Common myeloid progenitor, CD34-positive (primary cell): ENCODE results near the gene LSP1.
A peak's percentile ranks its signal among the peaks of the same experiment; 100 is the strongest.

Experiments used
- CTCF ChIA-PET: fragments of 350-600 bp; sonication (Branson Sonifier 250); formaldehyde crosslinking; loops from one replicate; lab custom pipeline; 2021; ENCODE audit warnings: antibody characterized with exemption; lab: Charles Lee
- POLR2A ChIA-PET: fragments of 350-600 bp; sonication (Branson Sonifier 250); formaldehyde crosslinking; loops from one replicate; lab custom pipeline; 2021; ENCODE audit warnings: antibody characterized with exemption; lab: Charles Lee
- DNase-seq, 3 donors: peaks; one replicate each; pipeline versions ENCODE4 v3.0.0 to v3.0.0-alpha.2; 2013
- H3K27ac ChIP-seq, 2 experiments: 1 replicate in 1 of 2; 2 replicates in 1 of 2; pipeline ENCODE4 v1.7.0; 2013; ENCODE audit warnings: inconsistent platforms in 2 of 2, low read length in 2 of 2, mild to moderate bottlenecking in 2 of 2, low read depth in 1 of 2, moderate library complexity in 1 of 2; ENCODE audit not compliant: severe bottlenecking in 2 of 2, insufficient read depth in 1 of 2, poor library complexity in 1 of 2
- H3K27me3 ChIP-seq, 5 experiments: replicated peaks in 2 of 5; 1 replicate in 3 of 5; 2 replicates in 2 of 5; pipeline versions ENCODE4 v1.6.1 to v1.7.0; 2013; ENCODE audit warnings: low read length in 4 of 5, mild to moderate bottlenecking in 2 of 5, moderate library complexity in 2 of 5, inconsistent platforms in 1 of 5; ENCODE audit not compliant: insufficient read depth in 5 of 5, control insufficient read depth in 4 of 5
- H3K36me3 ChIP-seq, 4 experiments: 1 replicate in 2 of 4; 2 replicates in 2 of 4; pipeline versions ENCODE4 v1.6.1 to v1.7.0; 2013; ENCODE audit warnings: low read length in 3 of 4, control low read depth in 1 of 4, mild to moderate bottlenecking in 1 of 4; ENCODE audit not compliant: control insufficient read depth in 4 of 4, insufficient read depth in 4 of 4
- H3K4me1 ChIP-seq, 4 experiments: 1 replicate in 3 of 4; 2 replicates in 1 of 4; pipeline versions ENCODE4 v1.6.1 to v1.7.1; 2013; ENCODE audit warnings: low read length in 3 of 4, mild to moderate bottlenecking in 3 of 4, control low read depth in 1 of 4, inconsistent platforms in 1 of 4, moderate library complexity in 1 of 4; ENCODE audit not compliant: control insufficient read depth in 4 of 4, insufficient read depth in 4 of 4; ENCODE audit errors: control extremely low read depth in 1 of 4
- H3K4me3 ChIP-seq, 7 experiments: 1 replicate in 4 of 7; 2 replicates in 3 of 7; pipeline versions ENCODE4 v1.5.1 to v1.7.0; 2013; ENCODE audit warnings: mild to moderate bottlenecking in 7 of 7, low read length in 6 of 7, moderate library complexity in 6 of 7, inconsistent platforms in 2 of 7, low read depth in 2 of 7, control low read depth in 1 of 7; ENCODE audit not compliant: insufficient read depth in 4 of 7, control insufficient read depth in 1 of 7; ENCODE audit errors: extremely low read depth in 1 of 7
- H3K9me3 ChIP-seq, 5 experiments: 1 replicate in 4 of 5; 2 replicates in 1 of 5; pipeline versions ENCODE4 v1.6.1 to v1.7.1; 2013; ENCODE audit warnings: low read length in 4 of 5, mild to moderate bottlenecking in 2 of 5, inconsistent platforms in 1 of 5, low read depth in 1 of 5, moderate library complexity in 1 of 5; ENCODE audit not compliant: control insufficient read depth in 4 of 5, insufficient read depth in 2 of 5; ENCODE audit errors: control extremely low read depth in 1 of 5
- whole genome bisulfite sequencing: methylation state at CpG from one replicate; pipeline ENCODE4 v1.1.5; 2013; ENCODE audit not compliant: insufficient coverage; 5-methylcytosine and 5-hydroxymethylcytosine counted together

Gene LSP1

DNA sequence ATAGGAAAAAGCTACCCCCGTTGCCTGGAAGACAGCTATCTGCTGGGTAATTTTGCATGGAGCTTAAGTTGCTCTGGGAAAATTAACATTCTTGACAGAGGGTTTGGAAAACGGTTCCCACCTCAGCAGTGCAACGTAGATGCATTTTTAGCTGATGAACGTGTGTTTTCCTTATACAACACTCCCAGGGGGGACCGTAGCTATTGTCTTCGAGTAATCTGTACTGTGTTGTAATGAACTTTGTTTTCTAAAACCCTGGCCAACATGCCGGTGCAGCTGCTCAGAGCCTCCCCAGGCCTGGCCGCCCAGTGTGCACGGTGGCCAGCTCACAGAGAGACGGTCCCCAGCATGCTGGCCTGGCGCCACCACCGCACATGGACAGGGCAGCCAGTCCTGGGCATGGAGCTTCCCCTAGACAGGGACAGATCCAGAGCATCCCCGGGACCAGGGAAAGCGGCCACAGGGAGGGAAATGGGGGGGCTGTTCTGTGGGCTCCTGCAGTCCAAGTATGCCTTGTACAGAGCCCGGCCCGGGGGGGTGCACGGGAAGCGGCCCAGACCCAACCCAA, 68.8 kb downstream of the LSP1 start:
- H3K27ac ChIP-seq, result no peak overlapping the region
- ChIA-PET CTCF (interaction anchor here (0.8 to 3.1 kb wide), 15 partner anchors 10 to 114 kb away, joined by 3 to 23 read pairs (median 4); partner anchors contain the start of gene PRR33), POLR2A (interaction anchor here (0.7 to 1.5 kb wide), 2 partner anchors 31 to 32 kb away, joined by 3 to 7 read pairs; no protein-coding TSS in a partner anchor)
- no peaks in the 10 kb centered on the region for H3K27me3 ChIP-seq
- H3K9me3 ChIP-seq, result no peaks in the 10 kb centered on the region
- 97% methylated on average over 16 of the region's 18 CpGs for WGBS
- H3K4me3 ChIP-seq, result no peak overlapping the region
- H3K4me1 ChIP-seq, result peaks cover 0 to 38% (median 26%) of the 10 kb centered on the region in 4 experiments
- DNase-seq, result no peak
- no peaks in the 10 kb centered on the region for H3K36me3 ChIP-seq

DNA sequence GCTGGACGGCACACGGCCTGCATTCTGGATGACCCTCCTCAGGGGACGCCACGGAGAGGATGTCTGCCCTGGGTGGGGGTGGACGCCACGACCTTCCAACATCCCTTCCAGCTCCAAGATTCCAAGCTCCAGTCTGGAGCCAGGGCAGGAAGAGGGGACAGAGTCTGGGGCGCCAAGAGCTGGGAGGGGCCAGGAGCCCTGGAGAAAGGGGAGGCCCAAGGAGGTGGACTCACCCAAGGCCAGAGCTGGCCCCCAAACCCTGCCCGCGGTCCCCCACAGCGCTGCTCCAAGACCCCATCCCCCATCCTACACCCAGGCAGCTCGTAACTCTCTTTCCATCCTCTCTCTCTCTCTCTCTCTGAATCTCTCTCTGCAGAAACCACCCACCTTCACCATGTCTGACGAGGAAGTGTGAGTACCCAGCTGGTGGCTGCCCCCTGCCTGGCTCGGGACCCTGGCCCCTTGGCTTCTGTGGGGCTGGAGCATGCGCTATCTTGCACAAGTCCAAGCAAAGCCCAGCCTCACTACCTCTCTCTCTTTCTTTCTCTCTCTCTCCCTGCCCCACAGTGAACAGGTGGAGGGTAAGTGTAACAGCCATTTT, 69.7 kb downstream of the LSP1 start:
- Histone ChIP-seq H3K36me3 (no peaks in the 10 kb centered on the region), H3K27me3 (no peaks in the 10 kb centered on the region), H3K27ac (no peak overlapping the region), H3K9me3 (no peaks in the 10 kb centered on the region), H3K4me3 (no peak overlapping the region), H3K4me1 (peaks cover 0 to 39% (median 27%) of the 10 kb centered on the region in 4 experiments)
- WGBS, result 97% methylated on average over 4 of the region's 14 CpGs
- CTCF ChIA-PET, result interaction anchor here (0.8 to 3.1 kb wide), 10 partner anchors 17 to 114 kb away, joined by 3 to 23 read pairs (median 5); partner anchors contain the start of gene PRR33
- peak in 2 of 3 donors; percentile 38 to 56 for DNase-seq
- POLR2A ChIA-PET, result interaction anchor here (1.5 kb wide), 1 partner anchor 31 kb away, joined by 7 read pairs; no protein-coding TSS in a partner anchor

DNA sequence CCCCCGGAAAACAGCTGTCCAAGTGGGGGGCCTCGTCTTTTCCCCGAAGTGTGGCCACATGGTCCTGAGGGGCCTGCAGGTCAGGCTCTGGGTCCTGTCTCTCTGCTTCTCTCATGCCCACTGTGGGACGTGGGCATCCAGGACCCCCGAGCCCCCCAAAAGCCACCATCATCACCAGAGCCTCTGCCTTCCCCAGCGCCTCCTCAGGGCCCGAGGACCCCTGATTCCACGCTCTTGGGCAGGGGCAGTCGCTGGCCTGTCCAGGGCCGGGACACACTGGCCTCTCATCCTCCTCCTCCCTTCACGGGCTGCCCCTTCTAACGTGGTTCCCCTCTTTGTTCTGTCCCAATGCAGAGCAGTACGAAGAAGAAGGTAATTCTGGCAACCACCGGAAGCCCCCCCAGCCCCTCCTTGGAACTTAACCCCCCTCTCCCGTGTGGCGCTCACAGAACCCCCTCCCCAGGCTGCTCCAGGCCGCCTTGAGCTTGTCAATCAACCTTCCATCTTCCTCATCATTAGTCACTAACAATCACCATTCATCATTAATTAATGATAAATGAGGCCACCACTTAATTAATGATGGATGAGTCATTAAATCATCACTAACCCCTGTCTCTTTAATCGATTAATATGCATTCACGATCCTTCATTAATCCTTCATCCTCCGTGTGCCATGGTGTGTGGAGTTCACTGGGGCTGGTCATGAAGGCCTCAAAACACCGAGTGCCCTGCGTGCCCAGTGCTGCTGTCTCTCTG, 70.5 kb downstream of the LSP1 start:
- WGBS, result 93% methylated on average over 16 of the region's 22 CpGs
- Histone ChIP-seq H3K4me3 (no peak overlapping the region), H3K27me3 (no peaks in the 10 kb centered on the region), H3K36me3 (no peaks in the 10 kb centered on the region), H3K9me3 (no peaks in the 10 kb centered on the region), H3K4me1 (peaks cover 0 to 39% (median 25%) of the 10 kb centered on the region in 4 experiments), H3K27ac (no peak overlapping the region)
- CTCF ChIA-PET, result interaction anchor here (0.8 to 3.1 kb wide), 5 partner anchors 28 to 113 kb away, joined by 3 to 23 read pairs (median 3); partner anchors contain the start of gene PRR33
- DNase-seq, result no peak
- POLR2A ChIA-PET, result interaction anchor here (1.5 kb wide), 1 partner anchor 32 kb away, joined by 7 read pairs; no protein-coding TSS in a partner anchor

DNA sequence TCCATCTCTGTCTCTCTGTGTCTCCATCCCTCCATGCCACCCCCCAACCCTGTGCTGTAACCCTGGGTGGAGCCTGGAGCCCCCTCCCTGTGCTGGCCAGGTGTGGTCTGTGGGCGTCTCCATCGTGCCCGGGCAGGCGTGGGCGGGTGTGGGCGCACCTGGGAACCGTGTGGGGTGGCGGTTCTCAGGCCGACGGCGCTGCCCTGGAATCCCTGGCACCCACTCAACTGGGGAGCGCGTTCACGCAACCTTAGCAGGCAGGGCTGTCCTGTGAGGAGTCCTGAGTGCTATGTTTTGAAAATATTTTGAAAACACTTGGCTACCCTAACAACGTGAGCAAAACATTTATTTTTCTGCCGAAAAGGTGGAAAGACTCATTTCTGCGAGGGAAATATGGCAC, 71.3 kb downstream of the LSP1 start:
- CTCF ChIA-PET, result no interaction called here
- Histone ChIP-seq H3K27ac (no peak overlapping the region), H3K36me3 (no peaks in the 10 kb centered on the region), H3K4me3 (no peak overlapping the region), H3K9me3 (no peaks in the 10 kb centered on the region), H3K27me3 (no peaks in the 10 kb centered on the region), H3K4me1 (peaks cover 0 to 43% (median 23%) of the 10 kb centered on the region in 4 experiments)
- DNase-seq, result no peak
- 97% methylated on average over 11 of the region's 17 CpGs for WGBS
- POLR2A ChIA-PET, result no interaction called here

DNA sequence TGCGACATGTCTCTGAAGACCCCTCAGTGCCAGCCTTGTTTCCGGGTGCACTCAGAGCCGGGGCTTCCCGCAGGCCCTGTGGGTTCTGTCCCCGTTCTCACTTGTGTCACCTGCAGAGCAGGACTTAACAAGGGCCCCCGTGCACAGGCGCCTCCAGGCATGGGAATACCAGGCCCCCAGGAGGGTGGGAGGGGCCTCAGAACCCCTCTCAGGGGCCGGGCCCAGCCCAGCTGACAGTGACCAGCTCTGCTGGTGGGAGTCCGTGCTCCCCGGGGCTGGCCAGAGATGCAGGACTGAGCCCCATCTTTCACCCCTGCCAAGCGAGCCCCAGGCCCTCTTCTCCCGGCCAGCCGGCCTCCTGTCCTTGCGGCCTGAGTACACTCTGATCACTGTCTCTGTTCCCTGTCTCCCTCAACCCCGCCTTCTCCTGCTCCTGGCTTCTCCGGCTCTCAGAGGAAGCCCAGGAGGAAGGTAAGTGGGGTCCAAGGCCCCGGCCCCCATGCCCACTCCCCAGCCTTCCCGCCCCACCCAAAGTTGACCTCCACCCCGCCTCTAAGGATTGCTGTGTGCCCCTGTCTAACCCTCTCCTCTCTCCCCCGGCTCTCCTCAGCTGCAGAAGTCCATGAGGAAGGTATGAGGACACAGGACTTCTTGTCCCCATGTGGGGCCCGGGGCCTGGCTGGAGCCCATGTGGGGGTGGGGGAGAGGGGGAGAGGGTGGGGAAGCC, 71.9 kb downstream of the LSP1 start:
- Histone ChIP-seq H3K36me3 (no peaks in the 10 kb centered on the region), H3K9me3 (no peaks in the 10 kb centered on the region), H3K27me3 (no peaks in the 10 kb centered on the region), H3K27ac (no peak overlapping the region), H3K4me1 (peaks cover 0 to 48% (median 26%) of the 10 kb centered on the region in 4 experiments), H3K4me3 (no peak overlapping the region)
- ChIA-PET POLR2A (no interaction called here), CTCF (no interaction called here)
- 87% methylated on average over 10 of the region's 21 CpGs for WGBS
- DNase-seq, result no peak

DNA sequence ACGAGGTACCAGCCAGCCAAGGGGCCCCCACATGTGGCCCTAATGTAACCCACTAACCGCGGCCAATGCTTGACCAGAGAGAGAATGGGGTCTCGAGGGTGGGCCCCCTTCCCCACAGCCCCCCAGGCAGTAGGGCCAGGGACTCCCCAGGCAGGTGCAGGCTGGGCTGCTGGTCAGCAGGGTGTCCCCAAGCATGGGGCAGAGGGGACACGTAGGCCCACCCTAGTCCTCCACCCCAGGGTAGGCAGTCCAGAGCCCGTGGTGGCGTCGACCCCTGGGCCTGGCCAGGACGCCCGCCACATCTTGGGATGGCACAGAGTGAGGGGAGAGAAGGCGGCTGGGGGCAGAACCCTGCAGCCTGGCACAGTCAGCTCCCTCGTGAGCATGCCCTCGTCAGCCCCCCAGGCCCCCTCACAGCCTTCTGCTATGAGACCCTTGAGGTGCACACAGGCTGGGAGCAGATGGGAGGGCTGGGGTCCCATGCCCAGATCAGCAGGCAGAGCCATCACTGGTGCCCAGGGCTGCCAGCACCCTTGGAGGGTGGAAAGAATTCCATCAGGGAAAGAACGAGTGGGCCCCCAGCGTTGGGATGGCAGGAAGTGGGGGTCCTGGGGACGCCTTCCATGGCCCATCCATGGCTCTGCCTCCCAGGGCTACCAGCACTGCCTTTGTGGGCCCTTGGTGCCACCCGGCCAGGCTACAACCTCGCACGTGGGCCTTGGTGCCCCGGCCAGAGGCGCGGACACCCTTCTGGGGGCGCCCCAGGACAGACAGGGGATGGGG, 72.7 kb downstream of the LSP1 start:
- H3K27ac ChIP-seq, result no peak overlapping the region
- POLR2A ChIA-PET, result no interaction called here
- H3K4me1 ChIP-seq, result peaks cover 0 to 56% (median 30%) of the 10 kb centered on the region in 4 experiments
- no peaks in the 10 kb centered on the region for H3K9me3 ChIP-seq
- CTCF ChIA-PET, result no interaction called here
- no peaks in the 10 kb centered on the region for H3K27me3 ChIP-seq
- DNase-seq, result no peak
- no peaks in the 10 kb centered on the region for H3K36me3 ChIP-seq
- H3K4me3 ChIP-seq, result no peak overlapping the region
- 98% methylated on average over 19 of the region's 23 CpGs for WGBS
